ENCODE measurements around the gene MMAA.

The MMAA gene

DNA sequence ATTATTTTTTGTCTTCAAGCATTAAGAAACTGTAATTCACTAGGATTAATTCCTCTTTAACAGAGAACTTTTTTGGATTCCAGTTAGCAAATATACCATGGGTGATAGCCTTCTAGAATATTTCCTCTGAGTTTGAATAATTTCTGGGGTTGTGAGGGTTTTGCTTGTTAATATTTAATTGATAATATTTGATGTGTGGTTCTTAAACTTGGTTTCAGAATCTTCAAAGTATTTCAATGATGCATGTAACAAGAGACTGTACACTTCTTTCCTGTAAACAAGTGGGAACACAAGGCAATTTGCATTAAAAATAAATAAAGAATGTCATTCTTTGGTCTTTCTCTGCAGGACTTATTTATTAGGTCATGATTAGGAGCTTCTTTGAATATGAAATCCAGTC lies 51.2 kb downstream of the MMAA start:
- DNase-seq (ENCODE audit: low read depth), result no peak
- H3K4me3 ChIP-seq (ENCODE audit: low read length), result no peak overlapping the region
- TF ChIP-seq, protein P1, sequence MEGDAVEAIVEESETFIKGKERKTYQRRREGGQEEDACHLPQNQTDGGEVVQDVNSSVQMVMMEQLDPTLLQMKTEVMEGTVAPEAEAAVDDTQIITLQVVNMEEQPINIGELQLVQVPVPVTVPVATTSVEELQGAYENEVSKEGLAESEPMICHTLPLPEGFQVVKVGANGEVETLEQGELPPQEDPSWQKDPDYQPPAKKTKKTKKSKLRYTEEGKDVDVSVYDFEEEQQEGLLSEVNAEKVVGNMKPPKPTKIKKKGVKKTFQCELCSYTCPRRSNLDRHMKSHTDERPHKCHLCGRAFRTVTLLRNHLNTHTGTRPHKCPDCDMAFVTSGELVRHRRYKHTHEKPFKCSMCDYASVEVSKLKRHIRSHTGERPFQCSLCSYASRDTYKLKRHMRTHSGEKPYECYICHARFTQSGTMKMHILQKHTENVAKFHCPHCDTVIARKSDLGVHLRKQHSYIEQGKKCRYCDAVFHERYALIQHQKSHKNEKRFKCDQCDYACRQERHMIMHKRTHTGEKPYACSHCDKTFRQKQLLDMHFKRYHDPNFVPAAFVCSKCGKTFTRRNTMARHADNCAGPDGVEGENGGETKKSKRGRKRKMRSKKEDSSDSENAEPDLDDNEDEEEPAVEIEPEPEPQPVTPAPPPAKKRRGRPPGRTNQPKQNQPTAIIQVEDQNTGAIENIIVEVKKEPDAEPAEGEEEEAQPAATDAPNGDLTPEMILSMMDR (conservative IDR thresholded peaks at IDR 0.05; ENCODE audit: low read length), result no peak

DNA sequence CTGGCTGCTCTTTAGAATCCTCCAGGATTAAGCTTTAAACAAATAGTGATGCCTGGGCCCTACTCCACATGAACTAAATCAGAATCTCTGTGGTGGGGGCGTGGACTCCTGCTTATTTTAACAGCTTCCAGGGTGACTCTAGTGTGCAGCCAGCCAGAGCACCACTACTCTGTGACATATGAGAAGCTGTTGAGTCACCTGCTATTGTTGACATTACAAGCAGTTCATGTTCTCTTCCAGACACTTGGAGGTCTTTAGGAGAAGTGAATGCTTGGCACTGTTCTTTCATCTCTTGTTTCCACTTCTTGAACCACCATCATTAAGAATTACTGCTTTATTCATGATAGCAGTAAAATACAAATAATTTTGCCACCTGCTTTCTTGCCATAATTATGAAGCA lies 60.3 kb downstream of the MMAA start:
- no peak overlapping the region for H3K4me3 ChIP-seq (ENCODE audit: low read length)
- TF ChIP-seq, protein P1 (conservative IDR thresholded peaks at IDR 0.05; ENCODE audit: low read length), result no peak
- DNase-seq (ENCODE audit: low read depth), result peak; percentile 75

DNA sequence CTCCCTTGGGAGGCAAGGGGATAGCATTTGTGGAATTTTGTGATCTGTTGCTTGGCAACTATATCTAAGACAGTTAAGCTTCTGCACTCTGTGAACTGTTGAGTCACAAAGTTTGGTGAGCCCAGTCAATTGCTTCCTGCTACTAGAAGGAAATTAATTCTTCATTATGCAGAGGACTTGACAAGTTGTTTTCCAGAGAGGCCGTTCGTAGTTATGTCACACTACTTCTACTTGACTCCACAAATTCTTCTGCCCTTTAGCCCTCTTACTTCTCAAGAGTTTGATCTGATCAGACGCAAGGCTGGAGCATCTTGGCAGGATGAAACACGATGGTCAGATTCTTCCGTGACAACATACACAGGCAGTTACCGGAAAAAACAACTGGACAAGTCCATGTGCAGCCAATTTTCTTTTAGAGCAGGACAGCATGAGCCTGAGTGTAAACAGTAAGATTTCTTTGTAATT lies 60.8 kb downstream of the MMAA start, which contains the start of gene C4orf51:
C4orf51 (plus strand) TSS at position 156 of the 465 bp plus-strand sequence; CDS start at position 214, 58 bp downstream.
- TF ChIP-seq, protein P1 (conservative IDR thresholded peaks at IDR 0.05; ENCODE audit: low read length), result no peak
- peak; percentile 69 for DNase-seq (ENCODE audit: low read depth)
- no peak within 1 kb of the TSS for H3K4me3 ChIP-seq (ENCODE audit: low read length)

DNA sequence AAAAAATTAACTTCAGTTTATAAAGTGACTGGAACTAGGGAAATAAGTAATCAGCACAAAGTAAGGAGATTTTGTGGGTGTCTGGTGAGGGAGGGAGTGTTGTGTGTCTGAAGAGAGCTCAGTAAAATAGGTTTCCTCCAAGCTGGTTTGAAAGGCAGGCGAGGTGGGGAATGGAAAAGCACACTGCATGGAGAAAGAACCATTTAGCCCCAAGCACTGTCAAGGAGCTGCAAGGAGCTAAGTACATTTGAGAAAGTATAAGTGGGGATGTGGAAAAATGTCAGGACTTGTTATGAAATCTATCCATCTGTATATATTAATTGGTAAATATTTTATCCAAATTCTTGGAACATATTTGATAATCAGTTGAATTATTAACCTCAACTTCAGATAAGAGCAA lies 61.7 kb downstream of the MMAA start:
- no peak for DNase-seq (ENCODE audit: low read depth)
- H3K4me3 ChIP-seq (ENCODE audit: low read length), result no peak overlapping the region
- TF ChIP-seq, protein P1 (conservative IDR thresholded peaks at IDR 0.05; ENCODE audit: low read length), result no peak

DNA sequence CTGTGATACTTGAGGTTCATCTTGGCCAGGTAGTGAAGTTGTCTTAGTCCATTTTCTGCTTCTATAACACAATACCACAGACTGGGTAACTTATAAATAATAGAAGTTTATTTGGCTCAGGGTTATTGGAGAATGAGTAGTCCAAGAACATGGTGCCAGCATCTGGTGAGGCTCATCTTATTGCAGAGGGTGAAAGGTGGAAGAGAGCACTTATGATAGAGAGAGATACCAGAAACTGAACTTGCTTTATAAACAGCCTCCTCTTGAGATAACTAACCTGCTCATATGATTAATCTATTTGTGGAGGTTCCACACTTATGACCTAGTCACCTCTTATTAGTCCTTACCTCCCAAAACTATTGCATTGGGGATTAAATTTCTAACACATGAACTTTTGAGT lies 62.3 kb downstream of the MMAA start:
- no peak for DNase-seq (ENCODE audit: low read depth)
- TF ChIP-seq, protein P1 (conservative IDR thresholded peaks at IDR 0.05; ENCODE audit: low read length), result no peak
- H3K4me3 ChIP-seq (ENCODE audit: low read length), result no peak overlapping the region

DNA sequence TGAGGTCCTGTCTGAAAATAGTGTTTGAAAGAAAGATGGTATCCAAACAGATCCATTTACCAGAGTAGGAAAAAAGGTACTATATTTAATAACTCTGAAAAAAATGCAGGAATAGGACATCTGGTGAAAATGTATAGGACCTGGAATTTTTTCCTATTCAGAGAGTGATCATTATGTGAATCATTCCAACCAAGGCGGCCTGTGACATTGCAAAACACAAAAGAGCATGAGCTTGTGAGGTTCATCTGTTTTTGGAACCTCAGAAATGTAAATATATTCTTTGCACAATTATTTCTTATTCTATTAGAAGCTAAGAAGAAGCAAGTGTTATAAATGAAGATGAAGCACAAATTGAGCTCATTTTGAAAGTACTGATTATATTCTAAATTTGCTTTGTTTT lies 62.8 kb downstream of the MMAA start:
- no peak overlapping the region for H3K4me3 ChIP-seq (ENCODE audit: low read length)
- DNase-seq (ENCODE audit: low read depth), result peak; percentile 47
- TF ChIP-seq, protein P1 (conservative IDR thresholded peaks at IDR 0.05; ENCODE audit: low read length), result no peak

DNA sequence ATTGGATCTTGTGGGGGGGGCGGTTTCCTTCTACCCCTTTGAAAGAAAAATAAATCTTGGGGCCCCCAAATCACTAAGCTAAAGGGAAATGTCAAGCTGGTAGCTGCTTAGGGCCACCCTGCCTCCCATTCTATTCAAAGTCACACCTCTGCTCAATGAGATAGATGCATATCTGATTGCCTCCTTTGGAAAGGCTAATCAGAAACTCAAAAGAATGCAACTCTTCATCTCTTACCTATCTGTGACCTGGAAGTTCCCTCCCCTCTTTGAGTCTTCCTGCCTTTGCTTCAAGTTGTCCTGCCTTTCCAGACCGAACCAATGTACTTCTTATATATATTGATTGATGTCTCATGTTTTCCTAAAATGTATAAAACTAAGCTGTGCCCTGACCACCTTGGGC lies 67.8 kb downstream of the MMAA start:
- DNase-seq (ENCODE audit: low read depth), result no peak
- no peak overlapping the region for H3K4me3 ChIP-seq (ENCODE audit: low read length)
- TF ChIP-seq, protein P1 (conservative IDR thresholded peaks at IDR 0.05; ENCODE audit: low read length), result no peak

Measured in AG10803 (cell line).